Measurements from ENCODE around the gene PRXL2B.

PRXL2B gene

GRCh38 chr1:2588661-2589430, 2.3 kb downstream of the PRXL2B start:
- H3K36me3 ChIP-seq (replicated peaks) = no peaks in the 10 kb centered on the region
- in situ Hi-C loops (cut with HindIII; ENCODE audit: low pct_ligation_motif_present, low sequenced_read_pairs) = no loop called here
- H3K4me3 ChIP-seq (ENCODE audit: low read depth, low read length) = no peak overlapping the region
- DNase-seq = no peak
- TF ChIP-seq, protein P1, sequence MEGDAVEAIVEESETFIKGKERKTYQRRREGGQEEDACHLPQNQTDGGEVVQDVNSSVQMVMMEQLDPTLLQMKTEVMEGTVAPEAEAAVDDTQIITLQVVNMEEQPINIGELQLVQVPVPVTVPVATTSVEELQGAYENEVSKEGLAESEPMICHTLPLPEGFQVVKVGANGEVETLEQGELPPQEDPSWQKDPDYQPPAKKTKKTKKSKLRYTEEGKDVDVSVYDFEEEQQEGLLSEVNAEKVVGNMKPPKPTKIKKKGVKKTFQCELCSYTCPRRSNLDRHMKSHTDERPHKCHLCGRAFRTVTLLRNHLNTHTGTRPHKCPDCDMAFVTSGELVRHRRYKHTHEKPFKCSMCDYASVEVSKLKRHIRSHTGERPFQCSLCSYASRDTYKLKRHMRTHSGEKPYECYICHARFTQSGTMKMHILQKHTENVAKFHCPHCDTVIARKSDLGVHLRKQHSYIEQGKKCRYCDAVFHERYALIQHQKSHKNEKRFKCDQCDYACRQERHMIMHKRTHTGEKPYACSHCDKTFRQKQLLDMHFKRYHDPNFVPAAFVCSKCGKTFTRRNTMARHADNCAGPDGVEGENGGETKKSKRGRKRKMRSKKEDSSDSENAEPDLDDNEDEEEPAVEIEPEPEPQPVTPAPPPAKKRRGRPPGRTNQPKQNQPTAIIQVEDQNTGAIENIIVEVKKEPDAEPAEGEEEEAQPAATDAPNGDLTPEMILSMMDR (IDR thresholded peaks at IDR 0.05; ENCODE audit: low read depth, low read length, missing control alignments) = no peak
- H3K27me3 ChIP-seq (replicated peaks) = no peaks in the 10 kb centered on the region
- H3K27ac ChIP-seq = no peak overlapping the region

- Histone ChIP-seq H3K36me3 (replicated peaks) (no peaks in the 10 kb centered on the region), H3K27ac (no peak overlapping the region), H3K27me3 (replicated peaks) (no peaks in the 10 kb centered on the region), H3K4me3 (ENCODE audit: low read depth, low read length) (no peak overlapping the region)
- in situ Hi-C loops (cut with HindIII; ENCODE audit: low pct_ligation_motif_present, low sequenced_read_pairs) = no loop called here
- TF ChIP-seq, protein P1 (IDR thresholded peaks at IDR 0.05; ENCODE audit: low read depth, low read length, missing control alignments) = no peak
- DNase-seq = no peak
Measured at GRCh38 chr1:2589431-2590232, 3.1 kb downstream of the PRXL2B start.

GRCh38 chr1:2590233-2591141, 3.9 kb downstream of the PRXL2B start:
- Histone ChIP-seq H3K4me3 (ENCODE audit: low read depth, low read length) (no peak overlapping the region), H3K27me3 (replicated peaks) (no peaks in the 10 kb centered on the region), H3K36me3 (replicated peaks) (no peaks in the 10 kb centered on the region), H3K27ac (no peak overlapping the region)
- TF ChIP-seq, protein P1 (IDR thresholded peaks at IDR 0.05; ENCODE audit: low read depth, low read length, missing control alignments) = no peak
- no peak for DNase-seq
- in situ Hi-C loops (cut with HindIII; ENCODE audit: low pct_ligation_motif_present, low sequenced_read_pairs) = no loop called here

- H3K27ac ChIP-seq = no peak overlapping the region
- no peaks in the 10 kb centered on the region for H3K36me3 ChIP-seq (replicated peaks)
- no peaks in the 10 kb centered on the region for H3K27me3 ChIP-seq (replicated peaks)
- DNase-seq = no peak
- in situ Hi-C loops (cut with HindIII; ENCODE audit: low pct_ligation_motif_present, low sequenced_read_pairs) = no loop called here
- TF ChIP-seq, protein P1 (IDR thresholded peaks at IDR 0.05; ENCODE audit: low read depth, low read length, missing control alignments) = no peak
- H3K4me3 ChIP-seq (ENCODE audit: low read depth, low read length) = no peak overlapping the region
Measured at GRCh38 chr1:2591233-2591580, 4.6 kb downstream of the PRXL2B start.

- TF ChIP-seq, protein P1 (IDR thresholded peaks at IDR 0.05; ENCODE audit: low read depth, low read length, missing control alignments) = no peak
- H3K27me3 ChIP-seq (replicated peaks) = no peaks in the 10 kb centered on the region
- no peak for DNase-seq
- no peak overlapping the region for H3K27ac ChIP-seq
- H3K4me3 ChIP-seq (ENCODE audit: low read depth, low read length) = no peak overlapping the region
- in situ Hi-C loops (cut with HindIII; ENCODE audit: low pct_ligation_motif_present, low sequenced_read_pairs) = no loop called here
- H3K36me3 ChIP-seq (replicated peaks) = no peaks in the 10 kb centered on the region
Measured at GRCh38 chr1:2591581-2592261, 5.1 kb downstream of the PRXL2B start.
